ENCODE measurements around the gene ILK. TPM values are rescaled to one million over a fixed set of nuclear protein-coding genes. Genes with fewer than 3 reads are reported as not detected.

Gene ILK
- total RNA-seq, 1 donor from 2014 or later: 183 TPM

GRCh38 chr11:6599881-6600390 is 3.6 kb upstream of the ILK start:
- TF ChIP-seq CTCF (IDR thresholded peaks at IDR 0.05; ENCODE audit: unreplicated experiment): no peak
- H3K27me3 Mint-ChIP-seq (ENCODE audit: unreplicated experiment): peaks cover 7% of the 10 kb centered on the region
- no peak overlapping the region for H3K27ac Mint-ChIP-seq (ENCODE audit: unreplicated experiment)
- peak overlapping the region; percentile 38 for H3K4me3 Mint-ChIP-seq (ENCODE audit: unreplicated experiment)
- H3K9me3 Mint-ChIP-seq (ENCODE audit: unreplicated experiment): no peaks in the 10 kb centered on the region
- peaks cover 9% of the 10 kb centered on the region for H3K4me1 Mint-ChIP-seq (ENCODE audit: unreplicated experiment)
- DNase-seq (ENCODE audit: low spot score): no peak
- peaks cover 31% of the 10 kb centered on the region for H3K36me3 Mint-ChIP-seq (ENCODE audit: low read depth, unreplicated experiment)

- no peaks in the 10 kb centered on the region for H3K9me3 Mint-ChIP-seq (ENCODE audit: unreplicated experiment)
- H3K27me3 Mint-ChIP-seq (ENCODE audit: unreplicated experiment): peaks cover 10% of the 10 kb centered on the region
- TF ChIP-seq CTCF (IDR thresholded peaks at IDR 0.05; ENCODE audit: unreplicated experiment): no peak
- peaks cover 33% of the 10 kb centered on the region for H3K36me3 Mint-ChIP-seq (ENCODE audit: low read depth, unreplicated experiment)
- peak; percentile 2 for DNase-seq (ENCODE audit: low spot score)
- peaks cover 14% of the 10 kb centered on the region for H3K4me1 Mint-ChIP-seq (ENCODE audit: unreplicated experiment)
- no peak overlapping the region for H3K27ac Mint-ChIP-seq (ENCODE audit: unreplicated experiment)
- peak overlapping the region; percentile 23 for H3K4me3 Mint-ChIP-seq (ENCODE audit: unreplicated experiment)
Measured at GRCh38 chr11:6601041-6601461, 2.5 kb upstream of the ILK start.

- H3K4me1 Mint-ChIP-seq (ENCODE audit: unreplicated experiment): peaks cover 25% of the 10 kb centered on the region
Measured at GRCh38 chr11:6602096-6602940, 1.3 kb upstream of the ILK start.

GRCh38 chr11:6604081-6604626 is 580 bp downstream of the ILK start:
- H3K9me3 Mint-ChIP-seq (ENCODE audit: unreplicated experiment): no peaks in the 10 kb centered on the region
- no peak overlapping the region for H3K27ac Mint-ChIP-seq (ENCODE audit: unreplicated experiment)
- DNase-seq (ENCODE audit: low spot score): peak; percentile 45
- H3K4me3 Mint-ChIP-seq (ENCODE audit: unreplicated experiment): no peak overlapping the region
- H3K36me3 Mint-ChIP-seq (ENCODE audit: low read depth, unreplicated experiment): peaks cover 39% of the 10 kb centered on the region
- peaks cover 10% of the 10 kb centered on the region for H3K27me3 Mint-ChIP-seq (ENCODE audit: unreplicated experiment)
- peaks cover 40% of the 10 kb centered on the region for H3K4me1 Mint-ChIP-seq (ENCODE audit: unreplicated experiment)
- no peak for TF ChIP-seq CTCF (IDR thresholded peaks at IDR 0.05; ENCODE audit: unreplicated experiment)

More at GRCh38 chr11:6602096-6602940, 1.3 kb upstream of the ILK start:
- peaks cover 10% of the 10 kb centered on the region for H3K27me3 Mint-ChIP-seq (ENCODE audit: unreplicated experiment)
- H3K9me3 Mint-ChIP-seq (ENCODE audit: unreplicated experiment): no peaks in the 10 kb centered on the region
- no peak for TF ChIP-seq CTCF (IDR thresholded peaks at IDR 0.05; ENCODE audit: unreplicated experiment)
- peaks cover 37% of the 10 kb centered on the region for H3K36me3 Mint-ChIP-seq (ENCODE audit: low read depth, unreplicated experiment)
- DNase-seq (ENCODE audit: low spot score): peak; percentile 1
- peak overlapping the region; percentile 53 for H3K4me3 Mint-ChIP-seq (ENCODE audit: unreplicated experiment)
- H3K27ac Mint-ChIP-seq (ENCODE audit: unreplicated experiment): peak overlapping the region; percentile 68

- TF ChIP-seq CTCF (IDR thresholded peaks at IDR 0.05; ENCODE audit: unreplicated experiment): no peak
- peak; percentile 0 for DNase-seq (ENCODE audit: low spot score)
- H3K4me3 Mint-ChIP-seq (ENCODE audit: unreplicated experiment): no peak overlapping the region
- H3K27me3 Mint-ChIP-seq (ENCODE audit: unreplicated experiment): peaks cover 12% of the 10 kb centered on the region
- H3K27ac Mint-ChIP-seq (ENCODE audit: unreplicated experiment): no peak overlapping the region
- peaks cover 42% of the 10 kb centered on the region for H3K4me1 Mint-ChIP-seq (ENCODE audit: unreplicated experiment)
- H3K9me3 Mint-ChIP-seq (ENCODE audit: unreplicated experiment): no peaks in the 10 kb centered on the region
- H3K36me3 Mint-ChIP-seq (ENCODE audit: low read depth, unreplicated experiment): peaks cover 39% of the 10 kb centered on the region
Measured at GRCh38 chr11:6604790-6605189, 1.2 kb downstream of the ILK start.

Measured in endothelial cell (in vitro differentiated cells).